ENCODE results near the gene PPP1R2.

GRCh38 chr3:195582947-195583346, 39.8 kb upstream of the PPP1R2 start:
- TF ChIP-seq ZBTB17 (tag by site-specific recombination; IDR thresholded peaks at IDR 0.05): no peak
- TF ChIP-seq ZNF792 (tag by site-specific recombination; IDR thresholded peaks at IDR 0.05): no peak
